ENCODE measurements around the gene TP63. TPM values are rescaled to one million over a fixed set of nuclear protein-coding genes. Genes with fewer than 3 reads are reported as not detected.
"Not testable (repeated sequence)": the region's sequence is repeated elsewhere in the genome, so short reads cannot be mapped to it uniquely, and the experiment has no call there.

The TP63 gene
- total RNA-seq, 1 donor from 2014 or later: 0.41 TPM

GRCh38 chr3:189720736-189721417 is 89.7 kb downstream of the TP63 start:
- no peak for FAIRE-seq
- no peak for DNase-seq (ENCODE audit: low spot score in 2 of 2)

- no peak for FAIRE-seq
- no peak for DNase-seq (ENCODE audit: low spot score in 2 of 2)
These were observed 90.9 kb downstream of the TP63 start for GRCh38 chr3:189721873-189722665.

GRCh38 chr3:189724356-189724755 is 93.2 kb downstream of the TP63 start:
- DNase-seq (ENCODE audit: low spot score in 2 of 2) (no peak), FAIRE-seq (no peak)

GRCh38 chr3:189726277-189726676 is 95.1 kb downstream of the TP63 start:
- DNase-seq (ENCODE audit: low spot score in 2 of 2) (no peak), FAIRE-seq (no peak)

GRCh38 chr3:189727158-189727557 is 96.0 kb downstream of the TP63 start:
- FAIRE-seq (no peak), DNase-seq (ENCODE audit: low spot score in 2 of 2) (no peak)

- DNase-seq (ENCODE audit: low spot score in 2 of 2): no peak
- no peak for FAIRE-seq
These were observed 96.7 kb downstream of the TP63 start for GRCh38 chr3:189727898-189728297.

- DNase-seq (ENCODE audit: low spot score in 2 of 2) (no peak), FAIRE-seq (no peak)
These were observed 97.7 kb downstream of the TP63 start for GRCh38 chr3:189728915-189729314.

GRCh38 chr3:189734061-189734460 is 102.9 kb downstream of the TP63 start:
- DNase-seq (ENCODE audit: low spot score in 2 of 2) (no peak), FAIRE-seq (no peak)

GRCh38 chr3:189735913-189736312 is 104.7 kb downstream of the TP63 start:
- no peak for DNase-seq (ENCODE audit: low spot score in 2 of 2)
- FAIRE-seq: peak; percentile 89

- FAIRE-seq (no peak), DNase-seq (ENCODE audit: low spot score in 2 of 2) (no peak)
These were observed 105.9 kb downstream of the TP63 start for GRCh38 chr3:189737071-189737470.

- no peak for FAIRE-seq
- DNase-seq (ENCODE audit: low spot score in 2 of 2): no peak
These were observed 106.4 kb downstream of the TP63 start for GRCh38 chr3:189737619-189738018.

- FAIRE-seq (no peak), DNase-seq (ENCODE audit: low spot score in 2 of 2) (no peak)
These were observed 108.2 kb downstream of the TP63 start for GRCh38 chr3:189739378-189739777.

- no peak for FAIRE-seq
- no peak for DNase-seq (ENCODE audit: low spot score in 2 of 2)
These were observed 109.0 kb downstream of the TP63 start for GRCh38 chr3:189740156-189740555.

- DNase-seq (ENCODE audit: low spot score in 2 of 2): no peak
- FAIRE-seq: no peak
These were observed 113.0 kb downstream of the TP63 start for GRCh38 chr3:189744235-189744634.

GRCh38 chr3:189745622-189746021 is 114.4 kb downstream of the TP63 start:
- peak; percentile 6 for FAIRE-seq

GRCh38 chr3:189748046-189748445 is 116.9 kb downstream of the TP63 start:
- no peak for DNase-seq (ENCODE audit: low spot score in 2 of 2)
- no peak for FAIRE-seq

More at GRCh38 chr3:189745622-189746021, 114.4 kb downstream of the TP63 start:
- no peak for DNase-seq (ENCODE audit: low spot score in 2 of 2)

- not testable (repeated sequence) for DNase-seq (ENCODE audit: low spot score in 2 of 2)
These were observed 119.8 kb downstream of the TP63 start for GRCh38 chr3:189750972-189751371.

GRCh38 chr3:189754356-189754755 is 123.2 kb downstream of the TP63 start:
- FAIRE-seq: no peak
- no peak for DNase-seq (ENCODE audit: low spot score in 2 of 2)

More at GRCh38 chr3:189750972-189751371, 119.8 kb downstream of the TP63 start:
- not testable (repeated sequence) for FAIRE-seq

GRCh38 chr3:189756582-189757078 is 125.4 kb downstream of the TP63 start:
- DNase-seq (ENCODE audit: low spot score in 2 of 2) (no peak), FAIRE-seq (no peak)

- FAIRE-seq: no peak
- no peak for DNase-seq (ENCODE audit: low spot score in 2 of 2)
These were observed 127.0 kb downstream of the TP63 start for GRCh38 chr3:189758186-189758585.

GRCh38 chr3:189766416-189766815 is 135.2 kb downstream of the TP63 start:
- DNase-seq (ENCODE audit: low spot score in 2 of 2): no peak
- FAIRE-seq: no peak

Data from frontal cortex (tissue), 4 donors.